AG04449 (cell line): ENCODE measurements around the gene TALDO1.
A peak's percentile ranks its signal among the peaks of the same experiment; 100 is the strongest.

Source experiments
- CTCF ChIA-PET: fragments of 350-600 bp; formaldehyde crosslinking; extraction: SDS; loops from one replicate; lab custom pipeline; 2021; ENCODE audit warnings: antibody characterized with exemption; lab: Yijun Ruan, JAX
- POLR2A ChIA-PET: fragments of 400-600, 350-600 bp; formaldehyde crosslinking; extraction: SDS; loops from one replicate; lab custom pipeline; 2020; ENCODE audit warnings: antibody characterized with exemption, inconsistent platforms; lab: Yijun Ruan, JAX
- DNase-seq: peaks from one replicate; pipeline ENCODE4 v3.0.0-alpha.2; 2010; ENCODE audit warnings: low read depth, low spot score
- H3K4me3 ChIP-seq: 2 replicates; pipeline ENCODE4 v1.5.1; 2011; ENCODE audit warnings: low read depth, mild to moderate bottlenecking, control low read depth, low read length
- TF ChIP-seq, protein P1 (sequence below): IDR thresholded peaks from one replicate; pipeline ENCODE4 v1.5.1; 2011; ENCODE audit warnings: mild to moderate bottlenecking, moderate library complexity, low read length, control low read depth, inconsistent platforms; ENCODE audit not compliant: insufficient read depth; ENCODE audit errors: missing control alignments

TALDO1 gene

DNA sequence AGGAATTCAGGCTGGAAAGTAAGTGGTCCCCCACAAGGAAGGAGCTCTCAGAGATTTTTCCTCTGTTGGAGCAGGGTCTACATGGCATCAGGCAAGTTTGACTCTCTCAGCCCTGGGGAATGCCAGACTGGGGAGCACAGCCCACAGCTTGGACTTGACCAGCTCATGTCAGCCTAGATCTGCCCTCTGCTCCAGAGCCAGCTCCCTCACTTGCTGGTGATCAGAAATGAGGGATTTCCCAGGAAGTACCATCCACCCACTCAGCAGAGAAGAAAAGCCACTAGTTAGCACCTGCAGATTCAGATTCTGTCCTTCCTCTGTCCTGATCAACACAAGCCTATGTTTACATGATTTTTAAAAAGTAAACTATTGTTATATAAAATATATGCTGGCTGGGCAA is 13.0 kb downstream of the TALDO1 start:
- ChIA-PET POLR2A (interaction anchor here (0.8 kb wide), 1 partner anchor 64 kb away, joined by 3 read pairs; no protein-coding TSS in a partner anchor), CTCF (interaction anchor here (1.7 kb wide), 1 partner anchor 206 kb away, joined by 4 read pairs; no protein-coding TSS in a partner anchor)
- no peak for DNase-seq
- no peak overlapping the region for H3K4me3 ChIP-seq
- TF ChIP-seq, protein P1, sequence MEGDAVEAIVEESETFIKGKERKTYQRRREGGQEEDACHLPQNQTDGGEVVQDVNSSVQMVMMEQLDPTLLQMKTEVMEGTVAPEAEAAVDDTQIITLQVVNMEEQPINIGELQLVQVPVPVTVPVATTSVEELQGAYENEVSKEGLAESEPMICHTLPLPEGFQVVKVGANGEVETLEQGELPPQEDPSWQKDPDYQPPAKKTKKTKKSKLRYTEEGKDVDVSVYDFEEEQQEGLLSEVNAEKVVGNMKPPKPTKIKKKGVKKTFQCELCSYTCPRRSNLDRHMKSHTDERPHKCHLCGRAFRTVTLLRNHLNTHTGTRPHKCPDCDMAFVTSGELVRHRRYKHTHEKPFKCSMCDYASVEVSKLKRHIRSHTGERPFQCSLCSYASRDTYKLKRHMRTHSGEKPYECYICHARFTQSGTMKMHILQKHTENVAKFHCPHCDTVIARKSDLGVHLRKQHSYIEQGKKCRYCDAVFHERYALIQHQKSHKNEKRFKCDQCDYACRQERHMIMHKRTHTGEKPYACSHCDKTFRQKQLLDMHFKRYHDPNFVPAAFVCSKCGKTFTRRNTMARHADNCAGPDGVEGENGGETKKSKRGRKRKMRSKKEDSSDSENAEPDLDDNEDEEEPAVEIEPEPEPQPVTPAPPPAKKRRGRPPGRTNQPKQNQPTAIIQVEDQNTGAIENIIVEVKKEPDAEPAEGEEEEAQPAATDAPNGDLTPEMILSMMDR = no peak

DNA sequence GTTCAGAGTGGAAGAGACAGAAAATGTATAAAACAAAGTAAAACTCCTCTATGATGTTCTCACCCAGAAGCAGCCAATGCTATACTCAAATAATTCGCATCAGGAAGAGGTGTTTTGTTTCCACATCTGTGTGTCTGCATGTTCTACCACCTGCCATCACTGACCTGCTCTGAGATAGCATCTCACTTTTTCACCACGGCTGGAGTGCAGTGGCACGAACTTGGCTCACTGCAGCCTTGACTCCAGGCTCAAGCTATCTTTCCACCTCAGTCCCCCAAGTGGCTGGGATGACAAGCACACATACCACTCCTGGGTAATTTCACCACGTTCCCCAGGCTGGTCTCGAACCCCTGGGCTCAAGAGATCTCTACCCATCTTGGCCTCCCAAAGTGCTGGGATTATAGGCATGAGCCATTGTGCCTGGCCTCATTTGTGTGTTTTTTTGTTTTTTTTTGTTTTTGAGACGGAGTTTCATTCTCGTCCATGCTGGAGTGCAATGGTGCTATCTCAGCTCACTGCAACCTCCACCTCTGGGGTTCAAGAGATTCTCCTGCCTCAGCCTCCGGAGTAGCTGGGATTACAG is 14.4 kb downstream of the TALDO1 start:
- ChIA-PET POLR2A (interaction anchor here (1.3 to 1.5 kb wide), 2 partner anchors 14 kb away, joined by 3 read pairs; partner anchors contain the start of gene TALDO1), CTCF (interaction anchor here (0.8 to 1.8 kb wide), 4 partner anchors 14 to 38 kb away, joined by 3 to 7 read pairs (median 3); partner anchors contain the start of gene TALDO1)
- TF ChIP-seq, protein P1 = no peak
- no peak for DNase-seq
- H3K4me3 ChIP-seq = no peak overlapping the region

DNA sequence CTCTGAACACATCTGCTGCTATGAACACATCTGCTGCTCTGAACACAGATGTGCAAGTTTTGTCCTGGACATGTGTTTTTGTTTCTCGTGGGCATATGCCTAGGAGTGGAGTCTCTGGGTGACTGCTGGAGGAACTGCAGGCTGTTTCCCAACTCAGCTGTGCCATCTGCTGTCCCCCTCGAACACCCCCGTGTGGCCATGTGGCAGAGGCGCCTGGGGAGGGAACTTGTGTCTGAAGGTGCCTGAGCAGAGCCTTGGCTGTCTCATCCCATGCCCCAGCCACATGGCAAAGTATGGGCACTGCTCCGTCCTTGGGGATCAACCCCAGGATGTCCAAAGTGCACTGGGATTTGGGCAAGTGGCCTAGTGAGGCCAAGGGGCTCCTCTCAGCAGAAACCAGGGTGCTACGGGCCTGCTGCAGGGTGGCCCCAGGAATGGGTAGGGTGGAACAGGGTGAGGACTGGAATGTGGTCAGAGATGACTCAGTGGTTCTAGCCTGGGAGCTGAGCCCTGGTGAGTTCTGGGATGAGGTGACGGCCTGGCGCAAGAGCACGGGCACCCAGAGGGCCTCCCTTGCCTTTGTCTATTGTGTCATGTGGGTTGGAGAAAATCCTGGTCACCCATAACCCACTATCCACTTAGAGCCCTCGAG is 15.3 kb downstream of the TALDO1 start:
- no peak overlapping the region for H3K4me3 ChIP-seq
- no peak for DNase-seq
- TF ChIP-seq, protein P1 = peak; percentile 52
- POLR2A ChIA-PET = interaction anchor here (1.3 to 1.6 kb wide), 2 partner anchors 13 to 14 kb away, joined by 3 read pairs; no protein-coding TSS in a partner anchor
- CTCF ChIA-PET = interaction anchor here (0.9 to 4.8 kb wide), 4 partner anchors 14 to 34 kb away, joined by 3 to 25 read pairs (median 5); partner anchors contain the start of genes GATD1 and TALDO1

DNA sequence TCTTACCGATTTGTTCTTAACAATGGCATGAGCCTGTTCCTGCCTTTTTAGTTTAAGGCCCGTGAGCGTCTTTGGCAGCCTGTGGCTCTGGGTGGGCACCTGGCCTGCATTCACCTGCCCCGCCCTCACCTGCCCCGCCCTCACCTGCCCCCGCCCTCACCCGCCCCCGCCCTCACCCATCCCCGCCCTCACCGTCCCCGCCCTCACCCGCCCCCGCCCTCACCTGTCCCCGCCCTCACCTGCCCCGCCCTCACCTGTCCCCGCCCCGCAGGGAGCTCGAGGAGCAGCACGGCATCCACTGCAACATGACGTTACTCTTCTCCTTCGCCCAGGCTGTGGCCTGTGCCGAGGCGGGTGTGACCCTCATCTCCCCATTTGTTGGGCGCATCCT is 15.8 kb downstream of the TALDO1 start:
- TF ChIP-seq, protein P1 = no peak
- no peak for DNase-seq
- ChIA-PET POLR2A (interaction anchor here (1.6 kb wide), 1 partner anchor 12 kb away, joined by 3 read pairs; no protein-coding TSS in a partner anchor), CTCF (interaction anchor here (1.2 to 4.8 kb wide), 3 partner anchors 14 to 34 kb away, joined by 3 to 25 read pairs (median 9); partner anchors contain the start of gene GATD1)
- H3K4me3 ChIP-seq = no peak overlapping the region

DNA sequence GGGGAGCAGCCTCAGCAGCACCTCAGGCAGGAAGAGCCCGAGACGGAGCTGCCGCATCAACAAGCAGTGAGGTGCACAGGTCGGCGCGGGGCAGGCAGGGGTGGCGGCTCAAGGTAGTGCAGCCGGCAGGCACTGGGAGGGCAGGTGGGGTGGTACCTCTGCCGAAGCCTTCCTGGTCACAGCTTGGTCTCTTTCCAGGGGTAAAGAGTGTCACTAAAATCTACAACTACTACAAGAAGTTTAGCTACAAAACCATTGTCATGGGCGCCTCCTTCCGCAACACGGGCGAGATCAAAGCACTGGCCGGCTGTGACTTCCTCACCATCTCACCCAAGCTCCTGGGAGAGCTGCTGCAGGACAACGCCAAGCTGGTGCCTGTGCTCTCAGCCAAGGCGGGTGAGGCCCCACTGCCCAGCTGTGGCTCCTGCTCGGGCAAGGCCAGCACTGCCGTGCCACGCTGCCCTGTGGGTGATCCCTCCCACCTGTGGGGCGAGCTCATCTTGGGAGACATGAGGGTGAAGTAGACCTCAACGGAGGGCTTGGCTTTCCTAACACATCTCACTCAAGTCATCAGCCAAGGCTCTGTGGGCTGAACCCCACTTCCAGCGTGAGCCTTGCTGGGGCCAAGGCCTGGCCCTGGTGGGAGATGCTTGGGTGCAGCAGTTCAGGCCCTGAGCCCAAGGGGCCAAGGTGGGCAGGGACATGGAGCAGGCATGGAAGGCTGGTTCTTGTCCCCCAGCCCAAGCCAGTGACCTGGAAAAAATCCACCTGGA is 16.5 kb downstream of the TALDO1 start:
- ChIA-PET CTCF (interaction anchor here (0.6 to 4.8 kb wide), 5 partner anchors 13 to 52 kb away, joined by 3 to 25 read pairs (median 3); partner anchors contain the start of genes GATD1 and TALDO1), POLR2A (interaction anchor here (1.0 to 1.6 kb wide), 4 partner anchors 12 to 57 kb away, joined by 3 read pairs; partner anchors contain the start of gene TALDO1)

More for the DNA sequence above, 16.5 kb downstream of the TALDO1 start:
- TF ChIP-seq, protein P1 = no peak
- H3K4me3 ChIP-seq = no peak overlapping the region
- DNase-seq = no peak
